Neutrophil (primary cell): ENCODE data around the gene OTOA.
"Not testable (repeated sequence)": the region's sequence is repeated elsewhere in the genome, so short reads cannot be mapped to it uniquely, and the experiment has no call there.

Experiments used
- H3K27ac ChIP-seq: fragments of 200-600 bp; sonication (generic); 2 replicates; pipeline ENCODE4 v1.5.1; 2016; ENCODE audit warnings: mild to moderate bottlenecking, moderate library complexity
- H3K27me3 ChIP-seq: fragments of 200-600 bp; sonication (generic); 2 replicates; pipeline ENCODE4 v1.6.0; 2016; ENCODE audit warnings: mild to moderate bottlenecking
- H3K36me3 ChIP-seq: fragments of 200-600 bp; sonication (generic); 2 replicates; pipeline ENCODE4 v1.5.1; 2017
- H3K4me1 ChIP-seq, 2 experiments: fragments of 200-600 bp in 1 of 2; sonication (generic) in 1 of 2; 1 replicate in 1 of 2; 2 replicates in 1 of 2; pipeline versions ENCODE4 v1.5.1 to v1.6.1; 2013 to 2016; ENCODE audit warnings: low read depth in 1 of 2, low read length in 1 of 2, mild to moderate bottlenecking in 1 of 2, moderate library complexity in 1 of 2; ENCODE audit not compliant: control insufficient read depth in 1 of 2, insufficient read depth in 1 of 2
- H3K4me3 ChIP-seq, 2 experiments: fragments of 200-600 bp in 1 of 2; sonication (generic) in 1 of 2; 1 replicate in 1 of 2; 2 replicates in 1 of 2; pipeline ENCODE4 v1.5.1; 2013 to 2016; ENCODE audit warnings: low read depth in 1 of 2, low read length in 1 of 2, mild to moderate bottlenecking in 1 of 2, moderate library complexity in 1 of 2
- H3K9me3 ChIP-seq: fragments of 200-600 bp; sonication (generic); 2 replicates; pipeline ENCODE4 v1.5.1; 2016
- CTCF ChIP-seq: fragments of 200-600 bp; sonication (generic); IDR thresholded peaks from 2 replicates; pipeline ENCODE4 v1.5.1; 2016; ENCODE audit warnings: antibody characterized with exemption

The OTOA gene

GRCh38 chr16:21685034-21685455, 21.3 kb downstream of the OTOA start:
- no peak for TF ChIP-seq CTCF
- H3K4me3 ChIP-seq, result no peak overlapping the region
- no peaks in the 10 kb centered on the region for H3K9me3 ChIP-seq
- no peak overlapping the region for H3K27ac ChIP-seq
- no peaks in the 10 kb centered on the region for H3K36me3 ChIP-seq
- peaks cover 45% of the 10 kb centered on the region for H3K27me3 ChIP-seq
- H3K4me1 ChIP-seq, result no peaks in the 10 kb centered on the region

GRCh38 chr16:21689107-21689506, 25.3 kb downstream of the OTOA start:
- H3K4me1 ChIP-seq, result no peaks in the 10 kb centered on the region

GRCh38 chr16:21690967-21691366, 27.2 kb downstream of the OTOA start:
- peaks cover 55% of the 10 kb centered on the region for H3K27me3 ChIP-seq
- not testable (repeated sequence) for H3K4me1 ChIP-seq

More at GRCh38 chr16:21689107-21689506, 25.3 kb downstream of the OTOA start:
- Histone ChIP-seq H3K4me3 (no peak overlapping the region), H3K27me3 (peaks cover 44% of the 10 kb centered on the region), H3K27ac (no peak overlapping the region), H3K9me3 (no peaks in the 10 kb centered on the region), H3K36me3 (no peaks in the 10 kb centered on the region)
- no peak for TF ChIP-seq CTCF

GRCh38 chr16:21694609-21695008, 30.8 kb downstream of the OTOA start:
- Histone ChIP-seq H3K27ac (no peak overlapping the region), H3K9me3 (no peaks in the 10 kb centered on the region), H3K4me3 (no peak overlapping the region), H3K36me3 (no peaks in the 10 kb centered on the region), H3K27me3 (peaks cover 39% of the 10 kb centered on the region), H3K4me1 (no peaks in the 10 kb centered on the region)
- TF ChIP-seq CTCF, result no peak

More at GRCh38 chr16:21690967-21691366, 27.2 kb downstream of the OTOA start:
- not testable (repeated sequence) for H3K4me3 ChIP-seq, H3K9me3 ChIP-seq, H3K36me3 ChIP-seq, H3K27ac ChIP-seq

GRCh38 chr16:21697032-21697431, 33.3 kb downstream of the OTOA start:
- Histone ChIP-seq H3K27me3 (peaks cover 45% of the 10 kb centered on the region), H3K27ac (no peak overlapping the region), H3K36me3 (no peaks in the 10 kb centered on the region), H3K9me3 (no peaks in the 10 kb centered on the region), H3K4me1 (no peaks in the 10 kb centered on the region), H3K4me3 (no peak overlapping the region)
- no peak for TF ChIP-seq CTCF

GRCh38 chr16:21698169-21699032, 34.6 kb downstream of the OTOA start:
- H3K27me3 ChIP-seq, result peaks cover 44% of the 10 kb centered on the region
- H3K4me1 ChIP-seq, result no peaks in the 10 kb centered on the region
- H3K9me3 ChIP-seq, result no peaks in the 10 kb centered on the region
- H3K4me3 ChIP-seq, result no peak overlapping the region
- no peak overlapping the region for H3K27ac ChIP-seq
- no peak for TF ChIP-seq CTCF
- H3K36me3 ChIP-seq, result no peaks in the 10 kb centered on the region
